Gastrocnemius medialis (tissue), 4 donors: ENCODE data around the gene SSR1. TPM values are rescaled to one million over a fixed set of nuclear protein-coding genes. Genes with fewer than 3 reads are reported as not detected.

Experiments
- ATAC-seq, 2 donors: fragments of 150-250 bp; one replicate each; pipeline ENCODE4 v1.9.1; 2016
- DNase-seq, 2 donors: peaks; one replicate each; pipeline ENCODE4 v3.0.0-alpha.2; 2019
- H3K27ac ChIP-seq, 4 donors: fragments of 200-600 bp; sonication (generic); 1 replicate in 1 of 4; 2 replicates in 3 of 4; pipeline ENCODE4 v1.5.1; 2016 to 2018; ENCODE audit warnings: mild to moderate bottlenecking in 2 of 4, moderate library complexity in 1 of 4
- H3K27me3 ChIP-seq, 3 donors: fragments of 200-600 bp; sonication (generic) in 2 of 3; 1 replicate in 1 of 3; 2 replicates in 2 of 3; pipeline versions ENCODE4 v1.5.1 to v1.6.0; 2016 to 2019; ENCODE audit warnings: mild to moderate bottlenecking in 1 of 3, moderate library complexity in 1 of 3
- H3K36me3 ChIP-seq, 2 donors: fragments of 200-600 bp; sonication (generic) in 1 of 2; one replicate each; pipeline ENCODE4 v1.5.1; 2017 to 2018
- H3K4me1 ChIP-seq, 2 donors: fragments of 200-600 bp; sonication (generic) in 1 of 2; one replicate each; pipeline ENCODE4 v1.5.1; 2016 to 2017; ENCODE audit warnings: mild to moderate bottlenecking in 2 of 2
- H3K4me3 ChIP-seq, 4 donors: fragments of 200-600 bp; sonication (generic) in 3 of 4; 1 replicate in 1 of 4; 2 replicates in 3 of 4; pipeline ENCODE4 v1.5.1; 2016 to 2019; ENCODE audit warnings: mild to moderate bottlenecking in 2 of 4
- H3K9me3 ChIP-seq, 3 donors: fragments of 200-600 bp; sonication (generic) in 2 of 3; 1 replicate in 1 of 3; 2 replicates in 2 of 3; pipeline ENCODE4 v1.5.1; 2016 to 2019
- CTCF ChIP-seq, 5 experiments: fragments of 450-650 bp in 3 of 5; fragments of 200-600 bp in 2 of 5; sonication (generic) in 2 of 5; IDR thresholded peaks in 4 of 5; conservative IDR thresholded peaks in 1 of 5; 1 replicate in 4 of 5; 2 replicates in 1 of 5; pipeline ENCODE4 v1.5.1; 2016 to 2019; ENCODE audit warnings: antibody characterized with exemption in 5 of 5, mild to moderate bottlenecking in 3 of 5, moderate library complexity in 3 of 5
- POLR2A ChIP-seq, 2 donors: fragments of 450-650 bp; IDR thresholded peaks; one replicate each; pipeline ENCODE4 v1.6.1; 2017; ENCODE audit warnings: antibody characterized with exemption in 2 of 2, mild to moderate bottlenecking in 2 of 2, moderate library complexity in 2 of 2
- in situ Hi-C, 4 donors: fragments of 200-750 bp; cut with MboI; loops; one replicate each; pipeline versions ENCODE4 v1.15.0 to v1.8.0; 2017; ENCODE audit warnings: low sequenced_read_pairs in 4 of 4
- intact Hi-C: fragments of 100-400 bp; cut with DNase I; formaldehyde crosslinking; loops from one replicate; pipeline ENCODE4 v1.15.1; 2023; ENCODE audit warnings: low total_unique reads
- total RNA-seq, 4 donors: library from RNA; depleted of rRNA; stranded (reverse); fragments of >200 nt; gene quantifications; one replicate each; pipeline versions ENCODE4 v1.1.0 to v1.2.3, GENCODE V29; 2016

Gene SSR1
- total RNA-seq, 4 donors from 2014 or later = 11.8 to 36.8 (median 18.6) TPM

GRCh38 chr6:7241709-7242645 is 71.0 kb downstream of the SSR1 start:
- peaks cover 18 to 22% of the 10 kb centered on the region in 2 donors for H3K4me1 ChIP-seq
- no peaks in the 10 kb centered on the region for H3K9me3 ChIP-seq
- intact Hi-C loops (no loop called here), in situ Hi-C loops (loop anchor here (5.0 to 25.0 kb wide), 7 partner anchors 305 to 565 kb away; no protein-coding TSS in a partner anchor)
- TF ChIP-seq POLR2A (IDR thresholded peaks at IDR 0.05) (no peak), CTCF (IDR thresholded peaks at IDR 0.05 in 4 of 5, conservative IDR thresholded peaks at IDR 0.05 in 1 of 5) (no peak)
- no peak overlapping the region for H3K4me3 ChIP-seq
- peak overlapping the region in 3 of 4 donors; percentile 49 to 60 (median 57) for H3K27ac ChIP-seq
- no peak for DNase-seq
- no peaks in the 10 kb centered on the region for H3K27me3 ChIP-seq
- peaks cover 0 to 15% of the 10 kb centered on the region in 2 donors for H3K36me3 ChIP-seq
- ATAC-seq = no peak

- Histone ChIP-seq H3K36me3 (peaks cover 0 to 6% of the 10 kb centered on the region in 2 donors), H3K4me3 (no peak overlapping the region), H3K27ac (peak overlapping the region in 1 of 4 donors; percentile 57), H3K9me3 (no peaks in the 10 kb centered on the region), H3K4me1 (peaks cover 24 to 27% of the 10 kb centered on the region in 2 donors), H3K27me3 (no peaks in the 10 kb centered on the region)
- in situ Hi-C loops (loop anchor here (5.0 to 25.0 kb wide), 7 partner anchors 304 to 564 kb away; no protein-coding TSS in a partner anchor), intact Hi-C loops (no loop called here)
- ATAC-seq = no peak
- no peak for TF ChIP-seq POLR2A (IDR thresholded peaks at IDR 0.05)
- no peak for TF ChIP-seq CTCF (IDR thresholded peaks at IDR 0.05 in 4 of 5, conservative IDR thresholded peaks at IDR 0.05 in 1 of 5)
- DNase-seq = no peak
These were observed 71.8 kb downstream of the SSR1 start for GRCh38 chr6:7241160-7241559.

- ATAC-seq (no peak), DNase-seq (no peak)
- TF ChIP-seq CTCF (IDR thresholded peaks at IDR 0.05 in 4 of 5, conservative IDR thresholded peaks at IDR 0.05 in 1 of 5) (no peak), POLR2A (IDR thresholded peaks at IDR 0.05) (no peak)
- intact Hi-C loops = no loop called here
- Histone ChIP-seq H3K27me3 (no peaks in the 10 kb centered on the region), H3K27ac (peak overlapping the region in 1 of 4 donors; percentile 1), H3K4me3 (no peak overlapping the region), H3K36me3 (peaks cover 0 to 4% of the 10 kb centered on the region in 2 donors), H3K4me1 (peaks cover 32 to 35% of the 10 kb centered on the region in 2 donors), H3K9me3 (no peaks in the 10 kb centered on the region)
- in situ Hi-C loops = loop anchor here (5.0 to 25.0 kb wide), 7 partner anchors 303 to 563 kb away; no protein-coding TSS in a partner anchor
These were observed 72.6 kb downstream of the SSR1 start for GRCh38 chr6:7240351-7240750.

DNA sequence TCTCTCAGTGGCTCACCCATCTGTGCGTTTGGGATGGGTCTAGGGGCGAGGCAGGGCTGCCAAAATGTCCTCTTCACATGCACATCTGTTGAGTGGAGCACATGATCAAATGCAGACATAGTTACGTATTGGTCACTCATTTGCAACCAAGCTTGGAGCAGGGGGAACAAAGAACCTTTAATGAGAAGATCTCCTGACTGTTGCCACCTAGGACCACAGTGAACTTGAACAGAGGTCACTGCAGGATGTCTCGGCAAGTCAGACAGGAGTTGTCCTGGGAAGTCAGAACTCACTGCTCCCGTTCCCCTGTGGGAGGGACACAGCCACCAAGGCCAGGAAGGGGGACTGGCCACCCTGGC is 73.4 kb downstream of the SSR1 start:
- in situ Hi-C loops = loop anchor here (25.0 kb wide), 3 partner anchors 302 to 552 kb away; no protein-coding TSS in a partner anchor
- no peak for ATAC-seq
- H3K4me3 ChIP-seq = no peak overlapping the region
- peaks cover 0 to 4% of the 10 kb centered on the region in 2 donors for H3K36me3 ChIP-seq
- DNase-seq = no peak
- H3K4me1 ChIP-seq = peaks cover 32 to 37% of the 10 kb centered on the region in 2 donors
- H3K27ac ChIP-seq = peak overlapping the region; percentile 63 to 75 (median 66)
- no peaks in the 10 kb centered on the region for H3K9me3 ChIP-seq
- intact Hi-C loops = loop anchor here (1.0 to 5.0 kb wide), 5 partner anchors 97 to 515 kb away; no protein-coding TSS in a partner anchor
- H3K27me3 ChIP-seq = no peaks in the 10 kb centered on the region
- TF ChIP-seq CTCF (IDR thresholded peaks at IDR 0.05 in 4 of 5, conservative IDR thresholded peaks at IDR 0.05 in 1 of 5) = no peak
- TF ChIP-seq POLR2A (IDR thresholded peaks at IDR 0.05) = no peak
